Lower leg skin (tissue), 4 donors: ENCODE results near the gene C14orf180. TPM values are rescaled to one million over a fixed set of nuclear protein-coding genes. Genes with fewer than 3 reads are reported as not detected.
A peak's percentile ranks its signal among the peaks of the same experiment; 100 is the strongest.

Experiments
- DNase-seq, 2 donors: peaks; one replicate each; pipeline ENCODE4 v3.0.0-alpha.2; 2019; ENCODE audit warnings: low spot score in 2 of 2
- H3K4me3 ChIP-seq: fragments of 200-600 bp; sonication (generic); 2 replicates; pipeline ENCODE4 v1.5.1; 2017; ENCODE audit warnings: mild to moderate bottlenecking, low read depth; ENCODE audit not compliant: poor library complexity, severe bottlenecking
- CTCF ChIP-seq, 3 donors: fragments of 450-650 bp; IDR thresholded peaks; one replicate each; pipeline ENCODE4 v1.5.1; 2016; ENCODE audit warnings: antibody characterized with exemption in 3 of 3, mild to moderate bottlenecking in 3 of 3, moderate library complexity in 2 of 3
- POLR2A ChIP-seq, 2 donors: fragments of 450-650 bp; IDR thresholded peaks; one replicate each; pipeline ENCODE4 v1.6.1; 2016 to 2017; ENCODE audit warnings: antibody characterized with exemption in 2 of 2, mild to moderate bottlenecking in 1 of 2, moderate library complexity in 1 of 2
- WGBS, 2 donors: methylation state at CpG; one replicate each; pipeline ENCODE4 v1.1.5; 2018; 5-methylcytosine and 5-hydroxymethylcytosine counted together
- intact Hi-C: fragments of 100-400 bp; cut with DNase I; formaldehyde crosslinking; loops from one replicate; pipeline ENCODE4 v1.15.0; 2023; ENCODE audit warnings: low total_unique reads
- total RNA-seq, 4 donors: library from RNA; depleted of rRNA; stranded (reverse); fragments of >200 nt; gene quantifications; one replicate each; pipeline ENCODE4 v1.1.0, GENCODE V29; 2016

C14orf180 gene
- total RNA-seq, 4 donors from 2014 or later, result 0.98 TPM; not detected in 3

- no peak overlapping the region for H3K4me3 ChIP-seq
- intact Hi-C loops, result no loop called here
- WGBS, 2 donors, result 12 to 32% methylated on average over 9 to 11 of the region's 15 CpGs
- TF ChIP-seq POLR2A (IDR thresholded peaks at IDR 0.05) (no peak), CTCF (IDR thresholded peaks at IDR 0.05) (no peak)
- DNase-seq, result peak in 1 of 2 donors; percentile 69
These were observed 30.6 kb upstream of the C14orf180 start for GRCh38 chr14:104548802-104549535.

- 78 to 80% methylated on average over 8 of the region's 8 CpGs for WGBS, 2 donors
- no peak for TF ChIP-seq CTCF (IDR thresholded peaks at IDR 0.05)
- no peak for TF ChIP-seq POLR2A (IDR thresholded peaks at IDR 0.05)
- DNase-seq, result peak in 1 of 2 donors; percentile 60
These were observed 29.8 kb upstream of the C14orf180 start for GRCh38 chr14:104549536-104550339.

GRCh38 chr14:104550340-104550860, 29.2 kb upstream of the C14orf180 start:
- intact Hi-C loops, result no loop called here
- H3K4me3 ChIP-seq, result no peak overlapping the region
- 79% methylated on average over 13 of the region's 13 CpGs for WGBS, 2 donors
- peak in 1 of 2 donors; percentile 74 for DNase-seq
- TF ChIP-seq POLR2A (IDR thresholded peaks at IDR 0.05) (no peak), CTCF (IDR thresholded peaks at IDR 0.05) (no peak)

More at GRCh38 chr14:104549536-104550339, 29.8 kb upstream of the C14orf180 start:
- H3K4me3 ChIP-seq, result no peak overlapping the region
- intact Hi-C loops, result no loop called here

GRCh38 chr14:104550861-104551728, 28.5 kb upstream of the C14orf180 start:
- intact Hi-C loops, result no loop called here
- TF ChIP-seq CTCF (IDR thresholded peaks at IDR 0.05) (no peak), POLR2A (IDR thresholded peaks at IDR 0.05) (no peak)
- peak in 1 of 2 donors; percentile 81 for DNase-seq
- 76 to 80% methylated on average over 24 of the region's 24 CpGs for WGBS, 2 donors
- H3K4me3 ChIP-seq, result no peak overlapping the region
